GM23338 (cell line): Measurements from ENCODE around the gene HOATZ. TPM values are rescaled to one million over a fixed set of nuclear protein-coding genes. Genes with fewer than 3 reads are reported as not detected.

Experiments
- ATAC-seq: fragments of 200-7000 bp; cut with Tn5 transposase; 3 replicates; pipeline ENCODE4 v1.9.1; 2020
- DNase-seq: peaks from one replicate; pipeline ENCODE4 v3.0.0-alpha.2; 2015; ENCODE audit warnings: low spot score
- H2AFZ ChIP-seq: fragments of 200-600 bp; sonication (generic); 2 replicates; pipeline ENCODE4 v1.8.0; 2016; ENCODE audit warnings: antibody characterized with exemption, mild to moderate bottlenecking, moderate library complexity
- H3F3A ChIP-seq: fragments of 200-600 bp; sonication (generic); replicated peaks from 2 replicates; pipeline ENCODE4 v1.8.0; 2017; ENCODE audit warnings: antibody characterized with exemption, mixed run types, low read depth
- H3K27ac ChIP-seq: fragments of 200-600 bp; sonication (generic); 2 replicates; pipeline ENCODE4 v1.6.1; 2016; ENCODE audit warnings: low read depth
- H3K27me3 ChIP-seq: fragments of 200-600 bp; sonication (generic); 2 replicates; pipeline ENCODE4 v1.8.0; 2016; ENCODE audit warnings: mild to moderate bottlenecking, mixed run types, moderate library complexity; ENCODE audit not compliant: insufficient read depth
- H3K36me3 ChIP-seq: fragments of 200-600 bp; sonication (generic); 2 replicates; pipeline ENCODE4 v1.8.0; 2016; ENCODE audit warnings: mild to moderate bottlenecking; ENCODE audit not compliant: insufficient read depth
- H3K4me1 ChIP-seq: fragments of 200-600 bp; sonication (generic); 2 replicates; pipeline ENCODE4 v1.8.0; 2016; ENCODE audit warnings: mild to moderate bottlenecking, moderate library complexity; ENCODE audit not compliant: insufficient read depth
- H3K4me2 ChIP-seq: fragments of 200-600 bp; sonication (generic); 2 replicates; pipeline ENCODE4 v1.7.1; 2017; ENCODE audit warnings: mixed run types
- H3K4me3 ChIP-seq: fragments of 200-600 bp; sonication (generic); 2 replicates; pipeline ENCODE4 v1.6.1; 2016; ENCODE audit warnings: mixed run types
- H3K79me2 ChIP-seq: fragments of 200-600 bp; sonication (generic); replicated peaks from 2 replicates; pipeline ENCODE4 v1.8.0; 2017; ENCODE audit warnings: mild to moderate bottlenecking; ENCODE audit not compliant: insufficient read depth
- H3K9me2 ChIP-seq: fragments of 200-600 bp; sonication (generic); 2 replicates; pipeline ENCODE4 v1.8.0; 2017; ENCODE audit not compliant: insufficient read depth
- H4K20me1 ChIP-seq: fragments of 200-600 bp; sonication (generic); replicated peaks from 2 replicates; pipeline ENCODE4 v1.8.0; 2017; ENCODE audit warnings: mild to moderate bottlenecking; ENCODE audit not compliant: insufficient read depth
- H3K27ac Mint-ChIP-seq: 2 replicates; pipeline ENCODE4 v1.8.0; 2020; ENCODE audit warnings: inconsistent platforms, mild to moderate bottlenecking, moderate library complexity, mixed read lengths
- H3K27me3 Mint-ChIP-seq: 3 replicates; pipeline ENCODE4 v1.8.0; 2022; ENCODE audit warnings: low read depth, mild to moderate bottlenecking, moderate library complexity, mixed read lengths, inconsistent platforms; ENCODE audit not compliant: insufficient read depth, poor library complexity
- H3K36me3 Mint-ChIP-seq: 3 replicates; pipeline ENCODE4 v1.8.0; 2021; ENCODE audit warnings: low read depth, mild to moderate bottlenecking, inconsistent platforms, moderate library complexity, mixed read lengths
- H3K4me1 Mint-ChIP-seq: 3 replicates; pipeline ENCODE4 v1.8.0; 2020; ENCODE audit warnings: mild to moderate bottlenecking, inconsistent platforms, mixed read lengths
- H3K4me3 Mint-ChIP-seq: 3 replicates; pipeline ENCODE4 v1.8.0; 2021; ENCODE audit warnings: moderate library complexity, mild to moderate bottlenecking, inconsistent platforms, mixed read lengths
- H3K9me3 Mint-ChIP-seq: 3 replicates; pipeline ENCODE4 v1.8.0; 2020; ENCODE audit warnings: moderate library complexity, mild to moderate bottlenecking, inconsistent platforms, mixed read lengths
- CREB1 ChIP-seq: fragments of 250-450 bp; sonication (Bioruptor Pico); IDR thresholded peaks from 2 replicates; pipeline ENCODE4 v1.5.0; 2020; ENCODE audit warnings: low read depth, mild to moderate bottlenecking, moderate library complexity
- ETS1 ChIP-seq: IDR thresholded peaks from 2 replicates; pipeline ENCODE4 v1.6.1; 2016; ENCODE audit warnings: antibody characterized with exemption
- EZH2phosphoT487 ChIP-seq: fragments of 200-600 bp; sonication (generic); IDR thresholded peaks from one replicate; pipeline ENCODE4 v1.8.1; 2018; ENCODE audit warnings: antibody characterized with exemption; ENCODE audit not compliant: unreplicated experiment
- JUNB ChIP-seq: IDR thresholded peaks from one replicate; pipeline ENCODE4 v1.6.1; 2016; ENCODE audit warnings: antibody characterized with exemption; ENCODE audit not compliant: unreplicated experiment
- NANOG ChIP-seq: IDR thresholded peaks from 2 replicates; pipeline ENCODE4 v1.6.1; 2016; ENCODE audit warnings: antibody characterized with exemption, borderline replicate concordance
- POLR2AphosphoS5 ChIP-seq: IDR thresholded peaks from 2 replicates; pipeline ENCODE4 v1.6.1; 2016; ENCODE audit warnings: antibody characterized with exemption, low read depth
- REST ChIP-seq: IDR thresholded peaks from one replicate; pipeline ENCODE4 v1.6.1; 2018; ENCODE audit warnings: antibody characterized with exemption; ENCODE audit not compliant: unreplicated experiment
- STAT1 ChIP-seq: IDR thresholded peaks from one replicate; pipeline ENCODE4 v1.6.1; 2016; ENCODE audit warnings: antibody characterized with exemption; ENCODE audit not compliant: unreplicated experiment
- ZNF331 ChIP-seq: fragments of 250-450 bp; sonication (Bioruptor Pico); IDR thresholded peaks from 2 replicates; pipeline ENCODE4 v1.5.0; 2020; ENCODE audit warnings: low read depth, mild to moderate bottlenecking, moderate library complexity
- ZNF462 ChIP-seq: fragments of 250-450 bp; sonication (Bioruptor Pico); IDR thresholded peaks from 2 replicates; pipeline ENCODE4 v1.5.0; 2020; ENCODE audit warnings: mild to moderate bottlenecking, moderate library complexity
- polyA plus RNA-seq: library from polyadenylated mRNA; unstranded; fragments of >200 nt; fragmentation: Nextera tagmentation; extraction: Ambion mirVana; gene quantifications from 2 replicates; pipeline ENCODE4 v1.2.1, GENCODE V29; 2016
- total RNA-seq: library from RNA; depleted of rRNA; stranded (reverse); fragments of >200 nt; shearing (Covaris generic); gene quantifications from 2 replicates; pipeline ENCODE4 v1.2.3, GENCODE V29; 2014
- TF ChIP-seq, protein P1 (sequence below), 2 experiments: fragments of 200-600 bp in 1 of 2; sonication (generic) in 1 of 2; conservative IDR thresholded peaks; 2 replicates each; pipeline versions ENCODE4 v1.5.1 to v1.6.1; 2016 to 2017; ENCODE audit warnings: antibody characterized with exemption in 2 of 2, low read depth in 2 of 2, mild to moderate bottlenecking in 2 of 2, moderate library complexity in 1 of 2

HOATZ gene
- total and polyA plus RNA-seq, 2 experiments from 2014 or later: not detected

DNA sequence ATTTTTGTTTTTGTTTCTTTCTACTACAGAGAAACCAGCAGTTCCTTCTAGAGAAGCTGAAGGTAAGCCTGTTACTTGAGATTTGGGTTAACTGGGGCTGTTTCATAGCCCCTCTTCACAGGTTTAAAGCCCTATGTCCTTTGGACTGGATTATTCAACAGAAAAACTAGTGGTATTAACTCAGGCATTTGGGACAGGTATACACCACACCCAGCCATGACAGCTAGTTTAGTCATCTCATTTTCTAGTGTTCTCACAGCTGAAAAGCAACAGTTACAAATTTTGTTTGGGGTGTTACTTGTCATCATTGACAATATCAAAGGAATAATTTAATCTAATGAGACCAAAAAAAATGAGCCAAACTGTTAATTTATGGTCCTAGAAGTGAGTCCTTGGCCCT is 40.0 kb downstream of the HOATZ start (continued):
- no peak for TF ChIP-seq REST
- TF ChIP-seq, protein P1, sequence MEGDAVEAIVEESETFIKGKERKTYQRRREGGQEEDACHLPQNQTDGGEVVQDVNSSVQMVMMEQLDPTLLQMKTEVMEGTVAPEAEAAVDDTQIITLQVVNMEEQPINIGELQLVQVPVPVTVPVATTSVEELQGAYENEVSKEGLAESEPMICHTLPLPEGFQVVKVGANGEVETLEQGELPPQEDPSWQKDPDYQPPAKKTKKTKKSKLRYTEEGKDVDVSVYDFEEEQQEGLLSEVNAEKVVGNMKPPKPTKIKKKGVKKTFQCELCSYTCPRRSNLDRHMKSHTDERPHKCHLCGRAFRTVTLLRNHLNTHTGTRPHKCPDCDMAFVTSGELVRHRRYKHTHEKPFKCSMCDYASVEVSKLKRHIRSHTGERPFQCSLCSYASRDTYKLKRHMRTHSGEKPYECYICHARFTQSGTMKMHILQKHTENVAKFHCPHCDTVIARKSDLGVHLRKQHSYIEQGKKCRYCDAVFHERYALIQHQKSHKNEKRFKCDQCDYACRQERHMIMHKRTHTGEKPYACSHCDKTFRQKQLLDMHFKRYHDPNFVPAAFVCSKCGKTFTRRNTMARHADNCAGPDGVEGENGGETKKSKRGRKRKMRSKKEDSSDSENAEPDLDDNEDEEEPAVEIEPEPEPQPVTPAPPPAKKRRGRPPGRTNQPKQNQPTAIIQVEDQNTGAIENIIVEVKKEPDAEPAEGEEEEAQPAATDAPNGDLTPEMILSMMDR (conservative IDR thresholded peaks at IDR 0.05; ENCODE audit: low read depth in 2 of 2): no peak
- TF ChIP-seq ETS1: no peak
- TF ChIP-seq POLR2AphosphoS5: no peak
- no peak for TF ChIP-seq NANOG
- no peak for TF ChIP-seq EZH2phosphoT487
- TF ChIP-seq CREB1 (CRISPR knock-in tag): no peak

DNA sequence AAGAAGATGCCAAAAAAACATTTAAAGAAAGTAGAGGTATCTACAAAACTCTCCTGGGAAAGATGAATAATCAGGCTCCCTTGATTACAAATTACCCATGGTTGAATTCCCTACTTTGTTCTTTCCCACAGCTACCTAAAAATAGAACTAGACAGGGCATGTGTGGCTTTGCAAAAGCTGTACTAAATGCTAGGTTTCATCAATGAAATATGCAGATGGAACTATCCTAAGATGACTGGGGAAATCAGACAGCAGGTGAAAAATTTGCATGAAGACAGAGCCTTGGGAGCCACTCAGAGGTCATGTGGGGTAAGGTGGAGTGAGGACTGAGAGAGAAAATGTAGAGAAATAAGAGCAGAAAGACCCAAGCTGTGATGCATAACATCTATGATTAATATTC is 40.7 kb downstream of the HOATZ start:
- Mint-ChIP-seq H3K27me3 (no peaks in the 10 kb centered on the region), H3K9me3 (peaks cover 26% of the 10 kb centered on the region), H3K27ac (no peak overlapping the region), H3K4me1 (peaks cover 10% of the 10 kb centered on the region; the same call in 2 of the 3 replicates), H3K36me3 (peaks cover 27% of the 10 kb centered on the region), H3K4me3 (no peak overlapping the region)
- no peak overlapping the region for H3K27ac ChIP-seq
- H4K20me1 ChIP-seq: no peaks in the 10 kb centered on the region
- no peaks in the 10 kb centered on the region for H3F3A ChIP-seq
- no peaks in the 10 kb centered on the region for H3K27me3 ChIP-seq
- no peaks in the 10 kb centered on the region for H3K9me2 ChIP-seq
- no peak overlapping the region for H3K4me2 ChIP-seq
- H3K79me2 ChIP-seq: no peaks in the 10 kb centered on the region
- ATAC-seq: no peak
- H2AFZ ChIP-seq: no peak overlapping the region
- DNase-seq: no peak
- H3K4me3 ChIP-seq: no peak overlapping the region
- H3K4me1 ChIP-seq: peaks cover 10% of the 10 kb centered on the region
- H3K36me3 ChIP-seq: peaks cover 12% of the 10 kb centered on the region; the same call in 1 of the 2 replicates
- no peak for TF ChIP-seq STAT1
- no peak for TF ChIP-seq ZNF331 (CRISPR knock-in tag)
- TF ChIP-seq ZNF462 (CRISPR knock-in tag): no peak
- TF ChIP-seq CREB1 (CRISPR knock-in tag): no peak
- no peak for TF ChIP-seq JUNB
- TF ChIP-seq EZH2phosphoT487: no peak
- TF ChIP-seq, protein P1 (conservative IDR thresholded peaks at IDR 0.05; ENCODE audit: low read depth in 2 of 2): no peak
